Astrocyte of the cerebellum (primary cell): Measurements from ENCODE around the gene SCAANT1.

ENCODE experiments used
- DNase-seq: peaks from one replicate; pipeline ENCODE4 v3.0.0-alpha.2; 2011; ENCODE audit warnings: low read depth
- H3K4me3 ChIP-seq: 2 replicates; pipeline ENCODE4 v1.5.1; 2011; ENCODE audit warnings: mild to moderate bottlenecking, low read depth, low read length, moderate library complexity
- CTCF ChIP-seq: IDR thresholded peaks from 2 replicates; pipeline ENCODE4 v1.5.1; 2012; ENCODE audit warnings: low read length, low read depth, moderate library complexity, mild to moderate bottlenecking; ENCODE audit errors: missing control alignments
- in situ Hi-C: cut with HindIII; loops from 2 replicates; pipeline ENCODE4 v1.10.0; 2017; ENCODE audit warnings: low sequenced_read_pairs

SCAANT1 gene

GRCh38 chr3:63911873-63912767, at the start of gene SCAANT1:
Gene SCAANT1 (minus strand): TSS chr3:63912383.
- no peak for TF ChIP-seq CTCF
- H3K4me3 ChIP-seq: peak within 1 kb of the TSS; percentile 52
- in situ Hi-C loops: no loop called here
- DNase-seq: peak; percentile 82

- H3K4me3 ChIP-seq: no peak overlapping the region
- DNase-seq: no peak
- in situ Hi-C loops: no loop called here
- peak; percentile 61 for TF ChIP-seq CTCF
Measured at GRCh38 chr3:63961891-63962290, 49.7 kb upstream of the SCAANT1 start.

GRCh38 chr3:63960048-63960711, 48.0 kb upstream of the SCAANT1 start:
- peak overlapping the region; percentile 9 for H3K4me3 ChIP-seq
- peak; percentile 68 for DNase-seq
- in situ Hi-C loops: no loop called here
- TF ChIP-seq CTCF: no peak

- in situ Hi-C loops: no loop called here
- no peak overlapping the region for H3K4me3 ChIP-seq
Measured at GRCh38 chr3:63959146-63959545, 47.0 kb upstream of the SCAANT1 start.

GRCh38 chr3:63955830-63956545, 43.8 kb upstream of the SCAANT1 start:
- in situ Hi-C loops: no loop called here
- TF ChIP-seq CTCF: no peak
- no peak overlapping the region for H3K4me3 ChIP-seq
- DNase-seq: no peak

More at GRCh38 chr3:63959146-63959545, 47.0 kb upstream of the SCAANT1 start:
- no peak for DNase-seq
- TF ChIP-seq CTCF: no peak

GRCh38 chr3:63955036-63955650, 43.0 kb upstream of the SCAANT1 start:
- no peak for TF ChIP-seq CTCF
- H3K4me3 ChIP-seq: no peak overlapping the region
- no peak for DNase-seq
- in situ Hi-C loops: no loop called here
